Dendritic cell treated with granulocyte-macrophage colony-stimulating factor and Interleukin-4, amounts not matched to agents 40 ng/mL and 50 ng/mL, for 4 days (primary cell): ENCODE results near the gene ZMYND8.

Experiments
- H3K27ac Mint-ChIP-seq: one replicate; pipeline ENCODE4 v1.8.0; 2022; ENCODE audit warnings: mild to moderate bottlenecking, mixed read lengths
- H3K27me3 Mint-ChIP-seq: one replicate; pipeline ENCODE4 v1.8.0; 2022; ENCODE audit warnings: mild to moderate bottlenecking, mixed read lengths
- H3K36me3 Mint-ChIP-seq: one replicate; pipeline ENCODE4 v1.8.0; 2022; ENCODE audit warnings: low read depth, mixed read lengths
- H3K4me1 Mint-ChIP-seq: one replicate; pipeline ENCODE4 v1.8.0; 2022; ENCODE audit warnings: low read depth, mixed read lengths
- H3K4me3 Mint-ChIP-seq: one replicate; pipeline ENCODE4 v1.8.0; 2022; ENCODE audit warnings: mild to moderate bottlenecking, moderate library complexity, mixed read lengths
- H3K9me3 Mint-ChIP-seq: one replicate; pipeline ENCODE4 v1.8.0; 2022; ENCODE audit warnings: mixed read lengths
- intact Hi-C: fragments of 100-400 bp; cut with micrococcal nuclease; formaldehyde crosslinking; loops from one replicate; pipeline ENCODE4 v1.15.0; 2022

ZMYND8 gene

DNA sequence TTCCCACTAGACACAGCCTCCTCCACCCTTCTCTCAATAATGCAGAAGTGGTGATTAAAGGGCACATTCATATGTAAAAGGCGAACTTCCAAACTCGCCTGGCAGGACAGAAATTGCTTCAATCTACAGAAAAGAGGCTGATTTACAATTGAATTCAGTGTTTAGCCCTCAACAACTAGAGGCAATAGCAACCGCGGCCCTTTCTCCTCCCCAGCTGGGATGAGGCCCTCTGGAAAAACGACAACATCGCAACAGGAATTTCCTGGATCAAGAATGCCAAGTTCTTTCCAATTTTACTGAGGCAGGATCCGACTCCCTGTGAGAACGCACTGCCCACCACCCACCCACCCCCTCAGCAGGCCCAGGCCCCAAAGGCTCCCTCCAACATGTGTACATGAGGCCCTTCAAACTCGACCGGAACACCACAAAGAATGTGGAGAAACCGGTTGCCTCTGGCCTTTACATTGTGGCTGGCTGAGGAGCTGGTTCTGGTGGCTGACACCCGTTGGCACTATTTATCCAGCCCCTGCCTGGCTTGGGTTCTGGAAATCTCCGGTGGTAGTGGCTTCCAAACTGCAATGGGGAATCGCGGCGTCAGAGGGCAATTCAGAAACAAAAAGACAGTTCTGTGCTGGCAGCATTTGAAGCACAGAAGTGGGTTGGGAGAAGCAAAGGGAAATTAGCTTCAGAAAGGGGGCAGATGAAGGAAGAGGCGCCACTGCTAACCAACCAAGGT is 36.8 kb downstream of the ZMYND8 start:
- Mint-ChIP-seq H3K36me3 (peaks cover 19% of the 10 kb centered on the region), H3K4me3 (peak overlapping the region; percentile 61), H3K9me3 (no peaks in the 10 kb centered on the region), H3K27me3 (no peaks in the 10 kb centered on the region), H3K4me1 (peaks cover 75% of the 10 kb centered on the region), H3K27ac (peak overlapping the region; percentile 97)
- intact Hi-C loops, result loop anchor here (2.0 kb wide), 1 partner anchor 39 kb away; no protein-coding TSS in a partner anchor

DNA sequence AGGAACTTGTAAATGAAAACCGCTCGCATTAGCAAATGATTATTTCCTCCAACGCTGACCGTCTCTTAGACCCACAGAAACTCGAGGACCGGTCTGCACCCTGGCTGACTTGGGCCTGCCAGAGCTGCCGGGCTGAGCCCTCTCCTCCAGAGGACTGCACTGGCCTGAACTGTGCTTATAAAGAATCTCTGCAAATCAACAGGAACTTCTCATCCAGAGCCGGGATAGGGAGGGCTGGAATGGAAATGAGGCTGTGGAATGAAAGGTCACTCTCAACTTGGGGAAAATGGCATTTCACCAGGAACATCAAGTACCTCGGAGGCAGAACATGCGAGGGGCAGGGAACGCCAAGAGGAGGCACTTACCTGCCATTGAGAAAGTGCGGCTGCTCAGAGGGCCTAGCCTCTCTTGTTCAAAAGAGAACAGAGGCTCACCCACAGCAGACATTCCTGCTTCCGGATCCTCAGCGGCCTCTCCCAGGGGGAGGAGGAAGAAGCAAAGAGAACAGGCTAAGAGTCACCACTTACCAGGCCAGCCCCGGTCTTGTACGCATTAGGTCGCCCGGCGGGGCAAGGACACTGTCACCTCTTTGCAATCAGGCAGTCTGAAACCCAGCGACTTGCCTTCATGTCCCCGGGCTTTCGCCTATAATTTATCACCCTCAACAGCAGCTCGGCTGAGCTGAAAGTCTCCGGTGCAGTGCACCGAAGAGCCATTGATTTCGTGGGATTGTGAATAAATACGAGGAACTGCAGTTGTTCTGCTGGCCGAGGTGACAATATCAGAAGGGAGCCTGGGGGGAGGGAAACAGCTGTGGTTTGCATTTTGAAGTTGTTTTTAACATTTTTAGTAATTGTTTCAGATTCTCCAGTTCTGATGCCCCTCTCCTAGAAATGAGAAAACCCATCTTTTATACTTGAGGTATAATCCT is 37.6 kb downstream of the ZMYND8 start:
- H3K9me3 Mint-ChIP-seq, result no peaks in the 10 kb centered on the region

DNA sequence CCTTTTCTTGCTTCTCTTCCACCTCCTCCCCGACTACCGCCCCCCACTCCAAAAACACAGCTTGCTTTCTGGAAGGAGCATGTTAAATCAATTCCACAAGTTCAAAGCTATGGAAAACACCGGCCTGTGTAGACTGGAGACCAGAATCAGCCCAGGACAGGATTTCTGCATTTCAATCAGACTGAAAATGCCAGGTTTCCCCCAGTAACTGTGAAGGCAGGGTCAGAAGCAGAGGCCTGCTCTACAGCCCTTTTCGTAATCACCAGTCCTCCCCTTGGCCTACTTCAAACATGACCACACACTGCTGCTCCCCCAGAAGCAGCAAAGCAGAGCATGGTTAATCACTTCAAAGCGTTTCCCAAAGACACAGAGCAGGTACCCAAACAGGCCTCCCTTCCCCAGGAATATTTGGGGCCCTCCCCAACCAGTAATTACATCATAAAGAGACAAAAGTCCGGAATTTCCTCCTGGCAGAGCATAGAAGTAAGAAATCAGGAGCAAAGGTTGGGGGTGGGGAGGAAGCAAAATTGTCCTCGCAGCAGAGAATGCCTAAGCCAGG is 38.4 kb downstream of the ZMYND8 start:
- no peaks in the 10 kb centered on the region for H3K9me3 Mint-ChIP-seq
- peaks cover 74% of the 10 kb centered on the region for H3K4me1 Mint-ChIP-seq
- H3K36me3 Mint-ChIP-seq, result peaks cover 14% of the 10 kb centered on the region
- H3K27me3 Mint-ChIP-seq, result no peaks in the 10 kb centered on the region
- H3K4me3 Mint-ChIP-seq, result peak overlapping the region; percentile 61
- intact Hi-C loops, result loop anchor here (2.0 kb wide), 1 partner anchor 41 kb away; no protein-coding TSS in a partner anchor
- peak overlapping the region; percentile 97 for H3K27ac Mint-ChIP-seq

More for the DNA sequence above, 37.6 kb downstream of the ZMYND8 start:
- peak overlapping the region; percentile 61 for H3K4me3 Mint-ChIP-seq
- peak overlapping the region; percentile 97 for H3K27ac Mint-ChIP-seq
- no peaks in the 10 kb centered on the region for H3K27me3 Mint-ChIP-seq
- intact Hi-C loops, result loop anchor here (2.0 kb wide), 1 partner anchor 40 kb away; no protein-coding TSS in a partner anchor
- H3K4me1 Mint-ChIP-seq, result peaks cover 81% of the 10 kb centered on the region
- H3K36me3 Mint-ChIP-seq, result peaks cover 21% of the 10 kb centered on the region

DNA sequence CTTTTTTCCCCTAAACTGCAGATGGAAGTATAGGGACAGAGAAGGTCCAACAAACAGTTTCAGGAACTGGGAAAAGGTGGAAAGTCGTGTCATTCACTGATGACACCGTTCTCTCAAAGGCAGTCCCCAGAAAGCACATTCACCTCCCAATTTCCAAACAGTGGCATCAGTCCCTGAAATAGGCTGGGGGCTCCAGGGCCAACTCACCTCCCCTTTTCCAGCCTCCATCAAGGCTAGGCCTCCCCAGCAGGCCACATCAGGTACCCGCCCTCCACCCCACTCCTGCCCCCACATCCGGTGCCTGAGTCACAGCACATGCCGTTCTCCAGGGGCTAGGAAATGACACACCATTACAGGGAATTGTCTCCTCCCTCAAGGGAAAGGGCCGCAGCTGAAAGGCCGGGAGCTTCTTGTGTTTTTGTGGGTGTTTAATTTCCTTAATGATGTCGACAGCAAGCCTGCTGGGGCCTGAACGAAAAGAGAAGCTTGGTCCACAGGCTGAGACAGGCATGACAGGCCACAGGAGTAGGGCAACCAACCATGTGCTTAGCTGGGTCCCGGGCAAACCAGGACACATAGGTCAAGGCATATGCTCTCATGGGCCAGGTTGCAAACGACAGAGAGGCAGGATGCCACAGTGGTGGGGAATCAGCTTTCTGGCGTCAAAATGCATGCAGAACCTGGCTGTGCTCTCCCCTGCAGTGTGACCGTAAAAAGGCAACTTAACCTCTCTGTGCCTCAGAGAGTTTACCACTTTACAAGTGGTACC is 39.2 kb downstream of the ZMYND8 start:
- peaks cover 16% of the 10 kb centered on the region for H3K36me3 Mint-ChIP-seq
- peak overlapping the region; percentile 97 for H3K27ac Mint-ChIP-seq
- H3K9me3 Mint-ChIP-seq, result no peaks in the 10 kb centered on the region
- H3K27me3 Mint-ChIP-seq, result no peaks in the 10 kb centered on the region
- intact Hi-C loops, result no loop called here
- peaks cover 68% of the 10 kb centered on the region for H3K4me1 Mint-ChIP-seq
- H3K4me3 Mint-ChIP-seq, result peak overlapping the region; percentile 61

DNA sequence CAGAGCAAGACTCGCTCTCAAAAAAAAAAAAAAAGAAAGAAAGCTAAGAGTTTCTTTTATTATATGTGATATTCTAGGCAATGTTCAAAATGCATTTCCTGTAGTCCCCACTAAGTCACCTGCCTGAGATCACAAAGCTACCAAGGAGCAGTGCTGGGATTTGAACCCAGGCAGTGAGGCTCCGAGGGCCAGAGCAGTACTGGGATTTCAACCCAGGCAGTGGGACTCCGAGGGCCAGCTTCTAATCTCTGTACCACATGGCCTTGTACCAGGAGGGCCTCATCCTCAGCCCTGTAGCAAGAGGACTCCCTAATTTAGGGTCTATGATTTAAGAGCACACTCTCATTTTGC is 39.7 kb downstream of the ZMYND8 start:
- Mint-ChIP-seq H3K9me3 (no peaks in the 10 kb centered on the region), H3K27ac (peak overlapping the region; percentile 97), H3K27me3 (no peaks in the 10 kb centered on the region), H3K4me1 (peaks cover 68% of the 10 kb centered on the region), H3K36me3 (peaks cover 22% of the 10 kb centered on the region), H3K4me3 (no peak overlapping the region)
- intact Hi-C loops, result no loop called here

DNA sequence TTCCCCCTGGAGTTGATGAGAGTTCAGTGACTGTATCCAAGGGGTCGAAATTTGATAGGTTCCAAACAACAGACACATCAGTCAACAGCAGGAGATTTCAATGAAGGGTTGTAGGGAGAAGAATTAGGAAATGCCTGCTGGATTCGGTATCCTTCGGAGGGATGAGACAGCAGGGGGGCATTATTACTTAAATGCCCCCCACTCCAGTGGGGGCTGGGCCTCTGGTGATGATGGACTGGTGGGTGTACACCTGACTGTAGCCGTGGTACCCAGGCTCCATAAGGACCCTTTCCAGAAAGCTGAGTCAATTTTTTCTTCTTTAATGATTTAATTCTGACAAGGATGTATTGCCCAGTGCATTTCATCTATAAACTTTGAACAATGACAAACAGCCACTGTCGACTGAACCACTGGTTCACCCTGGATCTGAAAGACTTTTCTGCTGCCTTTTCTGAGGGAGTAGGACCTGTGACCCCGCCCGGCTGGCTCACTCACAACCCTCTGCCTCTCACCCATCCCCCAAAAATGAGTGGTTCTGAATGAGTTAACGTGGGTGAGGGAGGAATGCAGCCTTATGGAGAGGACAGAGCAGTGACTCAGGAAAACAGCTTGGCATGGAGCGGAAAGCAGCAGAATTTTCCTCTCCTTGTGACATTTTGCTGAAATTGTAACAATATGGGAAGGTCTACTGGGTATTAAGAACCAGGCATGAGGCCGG is 41.0 kb downstream of the ZMYND8 start:
- Mint-ChIP-seq H3K36me3 (peaks cover 34% of the 10 kb centered on the region), H3K27ac (peak overlapping the region; percentile 97), H3K27me3 (no peaks in the 10 kb centered on the region), H3K4me1 (peaks cover 65% of the 10 kb centered on the region), H3K4me3 (no peak overlapping the region), H3K9me3 (no peaks in the 10 kb centered on the region)
- intact Hi-C loops, result no loop called here

DNA sequence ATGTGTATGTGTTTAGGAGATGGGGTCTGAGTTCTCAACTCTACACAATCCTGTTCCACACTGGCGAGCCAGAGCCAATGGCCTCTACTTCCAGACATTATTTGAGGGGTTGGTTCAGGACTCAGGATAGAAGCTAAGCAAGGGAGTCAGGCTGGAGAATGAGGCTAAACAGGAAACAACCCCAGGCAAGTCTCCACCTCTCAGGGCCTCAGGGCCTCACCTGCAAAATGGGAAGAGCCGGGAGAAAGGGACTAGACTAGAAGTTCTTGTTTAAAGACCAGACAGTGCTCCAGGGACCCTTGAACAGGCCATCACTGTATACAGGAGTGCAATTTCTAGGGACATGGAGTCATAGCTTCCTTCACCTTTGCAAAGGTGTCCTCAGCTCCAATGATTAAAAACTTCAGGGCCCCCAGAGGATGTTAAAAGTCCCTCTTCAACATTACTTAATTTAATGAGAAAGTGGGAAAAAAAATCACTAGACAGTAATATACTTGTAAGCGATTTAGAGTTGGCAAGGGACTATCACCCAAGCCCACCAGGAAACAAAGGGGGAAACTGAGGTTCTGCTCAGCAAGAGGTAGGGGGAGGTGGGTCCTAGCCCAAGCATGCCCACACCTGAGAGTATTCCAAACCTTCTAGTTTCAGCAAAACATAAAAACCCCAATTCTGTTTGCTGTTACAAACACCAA is 41.7 kb downstream of the ZMYND8 start:
- Mint-ChIP-seq H3K4me3 (no peak overlapping the region), H3K4me1 (peaks cover 58% of the 10 kb centered on the region), H3K27me3 (no peaks in the 10 kb centered on the region), H3K9me3 (no peaks in the 10 kb centered on the region), H3K36me3 (peaks cover 41% of the 10 kb centered on the region), H3K27ac (peak overlapping the region; percentile 97)
- intact Hi-C loops, result no loop called here

DNA sequence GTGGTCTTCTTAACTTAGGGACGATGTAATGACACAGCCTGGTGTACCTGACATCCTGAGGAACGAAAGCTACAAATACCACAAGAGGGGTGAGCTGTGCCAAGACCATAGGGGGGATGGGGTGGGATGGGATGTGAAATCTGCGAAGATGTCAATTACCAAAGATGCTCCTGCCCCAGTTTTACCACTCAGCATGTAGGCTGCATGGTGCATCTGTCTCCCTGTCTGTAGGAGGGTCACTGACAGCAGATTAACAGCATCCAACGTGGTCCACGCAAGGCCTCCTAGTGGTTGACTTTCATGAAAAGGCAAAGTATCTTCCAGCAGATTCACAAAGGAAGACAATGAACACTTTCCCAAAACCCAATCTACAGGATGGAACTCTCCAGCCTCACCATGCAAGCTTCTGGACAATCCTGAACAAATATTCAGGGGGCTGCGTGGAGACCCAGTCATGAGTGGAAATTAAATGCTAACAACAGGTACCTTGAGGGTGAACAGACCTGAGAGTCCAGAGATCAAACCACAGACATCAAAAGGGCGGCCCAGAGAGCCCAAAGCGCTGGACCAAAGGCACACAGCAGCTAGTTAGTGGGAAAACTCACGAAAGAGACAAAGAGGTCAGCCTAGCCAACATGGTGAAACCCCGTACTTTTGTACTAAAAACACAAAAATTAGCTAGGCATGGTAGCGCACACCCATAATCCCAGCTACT is 44.4 kb downstream of the ZMYND8 start:
- H3K4me1 Mint-ChIP-seq, result peaks cover 34% of the 10 kb centered on the region
- peaks cover 68% of the 10 kb centered on the region for H3K36me3 Mint-ChIP-seq
- no peaks in the 10 kb centered on the region for H3K27me3 Mint-ChIP-seq
- no peak overlapping the region for H3K27ac Mint-ChIP-seq
- intact Hi-C loops, result no loop called here
- H3K4me3 Mint-ChIP-seq, result no peak overlapping the region
- H3K9me3 Mint-ChIP-seq, result no peaks in the 10 kb centered on the region

DNA sequence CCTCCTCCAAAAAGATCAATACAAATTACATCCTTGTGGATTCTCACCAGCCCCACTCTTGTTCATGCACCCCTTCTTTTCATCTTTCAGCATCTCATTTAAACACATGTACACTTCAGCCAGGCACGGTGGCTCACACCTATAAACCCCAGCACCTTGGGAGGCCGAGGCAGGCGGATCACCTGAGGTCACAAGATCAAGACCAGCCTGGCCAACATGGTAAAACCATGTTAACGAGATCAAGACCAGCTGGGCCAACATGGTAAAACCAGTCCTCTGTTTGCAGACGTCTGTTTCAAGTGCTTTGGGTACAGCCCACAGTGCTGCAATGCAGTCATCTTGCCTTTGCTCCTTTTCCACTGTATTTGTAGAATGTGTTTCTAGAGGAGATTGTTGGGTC is 45.3 kb downstream of the ZMYND8 start:
- intact Hi-C loops, result no loop called here
- peaks cover 77% of the 10 kb centered on the region for H3K36me3 Mint-ChIP-seq
- no peaks in the 10 kb centered on the region for H3K27me3 Mint-ChIP-seq
- no peak overlapping the region for H3K4me3 Mint-ChIP-seq
- H3K9me3 Mint-ChIP-seq, result no peaks in the 10 kb centered on the region
- peaks cover 27% of the 10 kb centered on the region for H3K4me1 Mint-ChIP-seq
- no peak overlapping the region for H3K27ac Mint-ChIP-seq

DNA sequence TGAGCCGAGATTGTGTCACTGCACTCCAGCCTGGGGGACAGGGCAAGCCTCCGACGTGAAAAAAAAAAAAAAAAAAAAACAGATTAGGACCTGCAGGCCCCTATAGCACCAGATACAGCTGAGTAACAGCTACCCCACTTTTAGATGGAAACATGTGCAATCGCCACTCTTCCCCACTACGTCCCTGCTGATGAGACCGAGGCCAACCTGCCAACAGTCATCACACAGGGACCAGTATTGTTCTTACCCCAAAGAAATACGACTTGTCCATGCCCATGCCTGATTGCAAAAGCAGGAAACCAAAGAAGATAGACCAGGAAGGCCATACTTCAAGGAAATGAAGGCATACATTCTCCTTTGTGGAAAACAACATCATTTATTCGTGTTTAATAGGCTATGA is 45.8 kb downstream of the ZMYND8 start:
- Mint-ChIP-seq H3K9me3 (no peaks in the 10 kb centered on the region), H3K36me3 (peaks cover 82% of the 10 kb centered on the region), H3K4me1 (peaks cover 22% of the 10 kb centered on the region), H3K27ac (no peak overlapping the region), H3K27me3 (no peaks in the 10 kb centered on the region), H3K4me3 (no peak overlapping the region)
- intact Hi-C loops, result no loop called here

DNA sequence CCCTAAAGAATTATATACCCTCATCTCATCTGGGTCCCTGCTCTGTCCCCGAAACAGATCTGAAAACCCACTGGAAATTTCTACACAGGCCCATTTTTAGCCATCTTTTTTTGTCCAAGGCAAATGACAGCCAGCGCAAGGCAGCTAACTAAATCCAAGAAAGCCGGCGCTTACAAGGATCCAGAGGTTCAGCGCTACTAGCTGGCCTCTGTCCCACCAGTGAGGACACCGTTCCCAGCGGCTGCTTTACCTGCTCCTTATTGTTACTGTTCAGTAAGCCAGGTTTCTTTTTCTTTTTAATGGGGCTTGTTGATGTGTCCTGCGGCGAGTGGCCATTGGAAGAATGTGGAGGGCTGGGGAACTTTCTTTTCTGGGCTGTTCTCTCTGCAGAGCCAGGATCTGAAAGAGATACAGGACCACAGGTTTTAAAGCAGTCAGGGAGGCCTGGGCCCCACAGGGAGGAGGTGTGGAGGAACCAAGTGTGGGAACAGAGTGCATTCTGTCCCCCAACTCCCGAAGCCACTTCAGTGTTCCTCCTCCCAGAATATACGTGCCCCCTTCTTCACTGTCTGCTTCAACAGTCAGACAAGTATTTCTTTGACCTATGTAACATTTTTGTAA is 46.6 kb downstream of the ZMYND8 start:
- Mint-ChIP-seq H3K9me3 (no peaks in the 10 kb centered on the region), H3K27me3 (no peaks in the 10 kb centered on the region), H3K4me1 (peaks cover 14% of the 10 kb centered on the region), H3K36me3 (peaks cover 90% of the 10 kb centered on the region), H3K4me3 (no peak overlapping the region), H3K27ac (no peak overlapping the region)
- intact Hi-C loops, result no loop called here

DNA sequence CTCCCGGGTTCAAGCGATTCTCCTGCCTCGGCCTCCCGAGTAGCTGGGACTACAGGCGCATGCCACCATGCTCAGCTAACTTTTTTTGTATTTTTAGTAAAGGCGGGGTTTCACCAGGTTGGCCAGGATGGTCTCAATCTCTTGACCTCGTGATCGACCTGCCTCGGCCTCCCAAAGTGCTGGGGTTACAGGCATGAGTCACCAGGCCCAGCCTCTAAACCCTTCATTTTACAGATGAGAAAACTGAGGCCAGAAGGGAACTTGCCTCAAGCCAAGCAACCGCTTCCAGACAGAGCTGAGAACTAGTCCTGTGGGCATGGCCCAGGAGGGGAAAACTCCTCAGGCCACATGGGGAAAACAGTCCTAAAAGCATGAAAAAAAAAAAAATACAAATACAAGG is 47.1 kb downstream of the ZMYND8 start:
- Mint-ChIP-seq H3K36me3 (peaks cover 91% of the 10 kb centered on the region), H3K27me3 (no peaks in the 10 kb centered on the region), H3K9me3 (no peaks in the 10 kb centered on the region), H3K27ac (no peak overlapping the region), H3K4me1 (peaks cover 10% of the 10 kb centered on the region), H3K4me3 (no peak overlapping the region)
- intact Hi-C loops, result no loop called here
